D721Med (cell line): ENCODE data around the gene SPRED2.
A peak's percentile ranks its signal among the peaks of the same experiment; 100 is the strongest.

ENCODE experiments used
- DNase-seq: peaks from one replicate; pipeline ENCODE4 v3.0.0; 2011; ENCODE audit warnings: low spot score; ENCODE audit not compliant: insufficient read length
- FAIRE-seq: peaks from 2 replicates; lab custom pipeline; 2011; peaks lifted over from hg19 to GRCh38; lab: Jason Lieb, UNC
- TF ChIP-seq, protein P1 (sequence below): IDR thresholded peaks from 2 replicates; pipeline ENCODE4 v1.5.1; 2012; ENCODE audit warnings: mild to moderate bottlenecking, control low read depth; ENCODE audit not compliant: insufficient read depth; ENCODE audit errors: missing control alignments

The SPRED2 gene

DNA sequence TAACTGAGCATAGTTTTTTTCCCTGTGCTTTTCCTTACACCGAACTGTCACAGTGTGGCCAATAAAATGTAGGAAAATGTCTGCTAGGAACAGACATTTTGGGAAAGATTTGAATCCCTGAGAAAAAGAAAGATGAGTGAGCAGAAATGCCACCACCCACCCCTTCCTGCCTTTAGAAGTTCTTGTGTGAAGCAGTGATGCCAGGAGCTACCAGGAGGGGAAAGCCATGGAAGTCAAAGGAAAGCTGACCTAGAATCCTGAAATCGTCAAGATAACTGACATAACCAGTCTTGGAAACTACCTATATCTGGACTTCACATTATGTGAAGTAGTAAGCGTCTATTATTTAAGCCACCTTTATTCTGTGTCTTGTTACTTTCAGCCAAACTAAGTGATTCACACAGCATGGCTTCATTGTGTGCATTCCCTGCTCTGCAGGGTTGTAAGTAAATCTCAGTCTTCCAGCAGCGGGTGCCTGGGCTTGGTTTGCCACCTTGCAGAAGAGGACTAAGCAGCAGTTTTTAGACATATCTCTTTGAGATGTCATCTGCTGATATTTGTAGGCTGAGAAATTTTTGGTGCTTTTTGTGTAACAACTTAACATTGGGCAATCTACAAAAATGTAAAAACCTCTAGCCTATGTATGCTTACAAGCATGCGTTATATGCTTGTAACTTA, 11.2 kb upstream of the SPRED2 start:
- FAIRE-seq (no peak), DNase-seq (no peak)
- TF ChIP-seq, protein P1, sequence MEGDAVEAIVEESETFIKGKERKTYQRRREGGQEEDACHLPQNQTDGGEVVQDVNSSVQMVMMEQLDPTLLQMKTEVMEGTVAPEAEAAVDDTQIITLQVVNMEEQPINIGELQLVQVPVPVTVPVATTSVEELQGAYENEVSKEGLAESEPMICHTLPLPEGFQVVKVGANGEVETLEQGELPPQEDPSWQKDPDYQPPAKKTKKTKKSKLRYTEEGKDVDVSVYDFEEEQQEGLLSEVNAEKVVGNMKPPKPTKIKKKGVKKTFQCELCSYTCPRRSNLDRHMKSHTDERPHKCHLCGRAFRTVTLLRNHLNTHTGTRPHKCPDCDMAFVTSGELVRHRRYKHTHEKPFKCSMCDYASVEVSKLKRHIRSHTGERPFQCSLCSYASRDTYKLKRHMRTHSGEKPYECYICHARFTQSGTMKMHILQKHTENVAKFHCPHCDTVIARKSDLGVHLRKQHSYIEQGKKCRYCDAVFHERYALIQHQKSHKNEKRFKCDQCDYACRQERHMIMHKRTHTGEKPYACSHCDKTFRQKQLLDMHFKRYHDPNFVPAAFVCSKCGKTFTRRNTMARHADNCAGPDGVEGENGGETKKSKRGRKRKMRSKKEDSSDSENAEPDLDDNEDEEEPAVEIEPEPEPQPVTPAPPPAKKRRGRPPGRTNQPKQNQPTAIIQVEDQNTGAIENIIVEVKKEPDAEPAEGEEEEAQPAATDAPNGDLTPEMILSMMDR: no peak

DNA sequence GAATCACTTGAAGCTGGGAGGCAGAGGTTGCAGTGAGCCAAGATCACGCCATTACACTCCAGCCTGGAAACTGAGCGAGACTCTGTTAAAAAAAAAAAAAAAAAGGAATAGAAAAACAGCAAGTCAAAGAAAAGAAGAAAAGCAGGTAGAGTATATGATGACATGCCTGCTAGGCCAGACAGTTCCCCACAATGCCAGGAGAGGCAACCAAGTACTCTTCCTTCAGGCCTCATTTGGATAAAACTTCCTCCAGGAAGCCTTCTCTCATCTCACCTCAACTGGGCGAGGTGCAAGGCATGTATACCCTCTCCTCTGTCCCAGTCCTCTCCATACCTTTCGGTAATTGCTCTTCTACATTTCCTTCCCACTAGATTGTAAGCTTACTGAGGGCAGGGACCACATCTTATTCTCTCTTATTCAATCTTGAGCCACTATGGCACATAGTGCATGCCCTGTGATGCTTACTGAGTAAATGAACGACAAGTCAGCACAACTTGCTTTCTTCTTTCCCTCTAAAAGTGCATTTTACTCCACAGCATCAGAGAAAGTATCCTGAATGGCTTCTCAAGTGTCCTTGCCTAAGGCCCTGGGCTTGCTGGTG, 10.1 kb upstream of the SPRED2 start:
- TF ChIP-seq, protein P1: no peak
- FAIRE-seq (no peak), DNase-seq (no peak)

DNA sequence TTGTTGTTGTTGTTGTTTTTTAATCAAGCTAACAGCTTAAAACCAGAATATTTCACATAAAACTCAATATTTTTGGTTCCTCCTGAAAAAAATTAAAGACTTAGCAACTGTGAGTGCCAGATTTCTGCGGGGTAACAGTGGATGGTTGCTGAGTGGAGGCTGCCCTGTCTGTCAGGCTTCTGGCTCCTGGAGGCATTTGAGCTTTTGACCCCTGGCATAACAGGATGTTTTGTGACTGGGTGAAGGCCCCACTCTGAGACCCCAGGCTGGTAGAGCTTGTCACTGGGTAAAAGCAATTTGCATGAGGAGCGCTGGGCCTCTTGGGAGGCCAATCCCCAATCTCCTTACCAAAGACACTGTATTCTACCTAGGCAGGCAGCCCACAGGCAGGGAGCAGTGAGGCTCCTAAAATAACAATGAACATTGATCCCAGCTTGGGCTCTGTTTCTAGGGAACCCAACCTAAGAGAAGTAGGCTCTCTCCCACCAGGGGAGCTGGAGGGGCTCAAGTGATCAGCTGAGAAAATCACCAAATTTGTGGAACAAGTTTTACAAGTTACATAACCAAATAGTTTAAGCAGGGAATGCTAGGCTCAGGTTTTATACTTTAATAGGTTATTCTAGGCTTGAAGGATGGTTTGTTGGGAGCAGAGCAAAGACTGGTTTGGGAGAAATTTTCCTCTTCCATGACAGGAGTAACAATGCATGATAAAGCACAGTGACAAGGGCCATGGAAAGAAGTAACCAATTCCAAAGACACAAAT, 5.9 kb upstream of the SPRED2 start:
- TF ChIP-seq, protein P1: no peak
- FAIRE-seq (no peak), DNase-seq (no peak)

DNA sequence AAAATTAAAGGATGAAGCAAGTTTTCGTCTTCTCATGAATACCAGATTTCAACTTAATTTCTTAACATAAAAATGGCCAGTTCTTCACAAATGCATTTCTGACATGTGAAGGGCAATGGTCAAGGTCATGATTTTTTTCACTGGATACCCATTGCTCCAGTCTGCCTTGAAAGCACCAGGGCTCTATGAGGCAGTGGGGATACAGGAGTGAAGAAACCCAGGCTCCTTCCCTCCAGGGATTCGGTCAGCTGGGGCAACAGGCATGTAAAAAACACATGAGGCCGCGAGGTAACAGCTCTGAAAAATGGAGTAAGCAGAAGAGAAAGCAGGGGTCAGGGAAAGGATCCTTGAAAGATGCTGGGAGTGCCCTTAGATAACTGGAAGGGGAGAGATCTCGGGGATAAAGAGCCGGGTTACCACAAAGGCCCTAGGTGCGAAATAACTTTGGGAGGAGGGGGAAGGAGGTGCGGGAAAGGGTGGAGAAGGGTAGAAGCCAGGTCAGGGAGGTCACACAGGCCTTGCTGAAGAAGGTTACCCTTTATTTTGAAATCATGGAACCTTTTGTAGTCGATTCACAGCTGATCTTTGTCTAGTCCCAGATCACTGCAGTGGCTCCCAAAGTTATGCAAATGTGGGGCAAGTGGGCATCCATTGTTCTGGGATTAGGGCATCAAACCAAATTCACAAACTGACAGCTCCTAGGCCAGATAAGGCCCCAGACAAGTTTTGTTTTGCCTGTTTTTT, 5.2 kb upstream of the SPRED2 start:
- DNase-seq (no peak), FAIRE-seq (no peak)
- TF ChIP-seq, protein P1: no peak

DNA sequence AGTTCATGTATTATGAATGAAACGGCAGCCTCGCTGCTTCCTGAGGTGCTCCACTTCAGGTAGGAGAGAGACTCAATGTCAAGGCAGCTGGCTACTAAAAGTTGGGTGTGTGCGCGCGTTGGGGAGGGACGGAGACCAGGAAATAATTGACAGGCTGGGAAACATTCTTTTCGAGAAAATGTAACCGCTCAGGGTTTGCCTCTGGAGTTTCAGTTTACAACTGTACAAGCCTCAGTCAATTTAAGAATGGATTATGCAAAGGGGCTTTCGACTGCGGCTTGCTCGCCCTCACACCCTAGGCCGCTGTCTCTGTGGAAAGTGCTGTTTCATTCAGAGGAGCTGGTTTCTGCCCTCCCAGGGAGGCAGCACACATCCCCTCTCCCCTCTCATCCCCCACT, 4.4 kb upstream of the SPRED2 start:
- TF ChIP-seq, protein P1: no peak
- FAIRE-seq (no peak), DNase-seq (no peak)

DNA sequence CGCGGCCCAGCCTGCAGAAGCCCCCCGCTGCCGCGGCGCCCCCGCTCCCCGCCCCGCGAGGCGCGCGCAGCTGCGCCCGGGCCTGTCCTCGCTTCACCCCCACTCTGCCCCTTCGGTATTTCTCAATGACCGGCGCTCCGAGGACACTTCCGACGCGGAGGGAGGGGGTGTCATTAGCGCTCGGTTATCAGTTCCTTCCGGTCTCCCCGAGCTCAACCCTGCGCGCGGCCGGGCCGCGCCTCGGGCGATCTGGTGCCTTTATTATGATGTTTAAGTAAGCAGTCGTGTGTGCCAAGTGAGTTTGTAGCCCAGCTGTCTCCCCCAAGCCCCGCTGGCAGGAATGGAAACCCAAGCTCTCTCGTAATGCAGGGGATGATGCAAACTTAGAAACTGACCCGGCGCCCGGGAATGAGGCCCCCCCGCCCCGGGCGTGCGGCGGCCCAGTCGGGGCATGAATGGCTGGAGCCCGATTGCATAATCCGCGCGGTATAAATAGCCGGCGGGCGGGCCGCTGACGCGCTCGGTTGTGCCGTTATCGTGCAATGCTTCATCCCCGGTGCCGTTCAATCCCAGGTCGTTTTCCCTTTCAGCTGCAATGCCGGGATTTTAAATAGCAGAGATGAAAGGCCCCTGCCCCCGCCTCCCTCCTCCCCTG, 3.9 kb upstream of the SPRED2 start:
- TF ChIP-seq, protein P1: no peak
- no peak for FAIRE-seq
- peak; percentile 45 for DNase-seq
